H1 (cell line): ENCODE data around the gene SBK2. TPM values are rescaled to one million over a fixed set of nuclear protein-coding genes. Genes with fewer than 3 reads are reported as not detected.

Experiments
- CTCF ChIA-PET: fragments of 300-600 bp; sonication (Branson Sonifier 250); formaldehyde crosslinking; loops from one replicate; lab custom pipeline; 2021; ENCODE audit not compliant: partially characterized antibody; lab: Charles Lee
- POLR2A ChIA-PET: fragments of 300-600 bp; sonication (Branson Sonifier 250); formaldehyde crosslinking; loops from one replicate; lab custom pipeline; 2021; ENCODE audit warnings: inconsistent platforms; ENCODE audit not compliant: partially characterized antibody; lab: Charles Lee
- DNase-seq, 2 experiments: peaks; one replicate each; pipeline versions ENCODE4 v3.0.0 to v3.0.0-alpha.2; 2010 to 2022; ENCODE audit warnings: low spot score in 2 of 2, low read depth in 1 of 2, mixed read lengths in 1 of 2
- FAIRE-seq: peaks from 2 replicates; lab custom pipeline; 2011; peaks lifted over from hg19 to GRCh38; lab: Jason Lieb, UNC
- H2AFZ ChIP-seq: 2 replicates; pipeline ENCODE4 v1.8.1; 2012; ENCODE audit warnings: low read length, inconsistent platforms
- H2AK5ac ChIP-seq: 2 replicates; pipeline ENCODE4 v1.6.1; 2013; ENCODE audit warnings: low read depth, low read length
- H2BK120ac ChIP-seq: replicated peaks from 2 replicates; pipeline ENCODE3; 2013; ENCODE audit warnings: low read depth, low read length, inconsistent platforms
- H2BK12ac ChIP-seq: 2 replicates; pipeline ENCODE4 v1.6.1; 2013; ENCODE audit warnings: low read depth, low read length
- H2BK15ac ChIP-seq: 2 replicates; pipeline ENCODE4 v1.6.1; 2013; ENCODE audit warnings: low read length
- H2BK20ac ChIP-seq: 2 replicates; pipeline ENCODE4 v1.6.1; 2013; ENCODE audit warnings: low read length
- H2BK5ac ChIP-seq: 2 replicates; pipeline ENCODE4 v1.6.1; 2013; ENCODE audit warnings: low read depth, low read length
- H3K14ac ChIP-seq: 2 replicates; pipeline ENCODE4 v1.6.1; 2013; ENCODE audit warnings: inconsistent platforms; ENCODE audit not compliant: insufficient read length
- H3K18ac ChIP-seq: 2 replicates; pipeline ENCODE4 v1.6.1; 2013; ENCODE audit warnings: low read length; ENCODE audit errors: extremely low read depth
- H3K23ac ChIP-seq: 2 replicates; pipeline ENCODE4 v1.6.1; 2013; ENCODE audit warnings: inconsistent platforms; ENCODE audit not compliant: insufficient read length
- H3K23me2 ChIP-seq: 2 replicates; pipeline ENCODE4 v1.6.1; 2013; ENCODE audit warnings: low read depth, low read length
- H3K27ac ChIP-seq: 2 replicates; pipeline ENCODE4 v1.6.1; 2011; ENCODE audit warnings: low read depth, low read length, inconsistent platforms
- H3K27me3 ChIP-seq, 4 experiments: replicated peaks in 1 of 4; 1 replicate in 1 of 4; 2 replicates in 3 of 4; pipeline versions ENCODE4 v1.6.1 to v1.8.1; 2011 to 2013; ENCODE audit warnings: low read length in 3 of 4, mild to moderate bottlenecking in 3 of 4, inconsistent platforms in 2 of 4, mixed read lengths in 2 of 4, moderate library complexity in 1 of 4; ENCODE audit not compliant: control insufficient read depth in 3 of 4, insufficient read depth in 3 of 4; ENCODE audit errors: extremely low read depth in 1 of 4
- H3K36me3 ChIP-seq, 4 experiments: 2 replicates each; pipeline versions ENCODE4 v1.6.1 to v1.8.1; 2011 to 2013; ENCODE audit warnings: mild to moderate bottlenecking in 4 of 4, low read length in 3 of 4, moderate library complexity in 2 of 4, control low read depth in 1 of 4, inconsistent platforms in 1 of 4; ENCODE audit not compliant: insufficient read depth in 4 of 4, control insufficient read depth in 2 of 4
- H3K4ac ChIP-seq: replicated peaks from 2 replicates; pipeline ENCODE3; 2013; ENCODE audit warnings: low read length, low read depth, mixed read lengths, inconsistent platforms; ENCODE audit not compliant: insufficient read length
- H3K4me1 ChIP-seq, 4 experiments: replicated peaks in 1 of 4; 1 replicate in 1 of 4; 2 replicates in 3 of 4; pipeline versions ENCODE4 v1.6.1 to v1.8.1; 2011 to 2013; ENCODE audit warnings: low read length in 3 of 4, inconsistent platforms in 2 of 4, mixed read lengths in 1 of 4; ENCODE audit not compliant: insufficient read depth in 4 of 4, control insufficient read depth in 3 of 4
- H3K4me2 ChIP-seq, 2 experiments: 2 replicates each; pipeline versions ENCODE4 v1.6.1 to v1.8.1; 2011 to 2013; ENCODE audit warnings: low read depth in 2 of 2, low read length in 2 of 2, control low read depth in 1 of 2, inconsistent platforms in 1 of 2, mild to moderate bottlenecking in 1 of 2; ENCODE audit not compliant: insufficient read depth in 1 of 2
- H3K4me3 ChIP-seq, 4 experiments: fragments of 200-600, 300-600 bp in 1 of 4; sonication (generic), shearing (Covaris generic), sonication (Bioruptor Twin) in 1 of 4; 2 replicates each; pipeline versions ENCODE4 v1.5.1 to v1.8.1; 2011 to 2016; ENCODE audit warnings: low read length in 4 of 4, low read depth in 3 of 4, control low read depth in 2 of 4, inconsistent platforms in 2 of 4, mild to moderate bottlenecking in 2 of 4, mixed read lengths in 1 of 4, moderate library complexity in 1 of 4; ENCODE audit not compliant: insufficient read depth in 2 of 4; ENCODE audit errors: extremely low read depth in 1 of 4
- H3K56ac ChIP-seq: replicated peaks from 2 replicates; pipeline ENCODE3; 2013; ENCODE audit warnings: low read depth, mild to moderate bottlenecking, mixed read lengths, low read length, inconsistent platforms; ENCODE audit not compliant: insufficient read length
- H3K79me1 ChIP-seq: 2 replicates; pipeline ENCODE4 v1.6.1; 2013; ENCODE audit warnings: low read depth, low read length, control low read depth
- H3K79me2 ChIP-seq, 2 experiments: 2 replicates each; pipeline versions ENCODE4 v1.6.1 to v1.8.1; 2012 to 2013; ENCODE audit warnings: low read length in 2 of 2, mild to moderate bottlenecking in 2 of 2, inconsistent platforms in 1 of 2; ENCODE audit not compliant: insufficient read depth in 2 of 2, control insufficient read depth in 1 of 2
- H3K9ac ChIP-seq, 4 experiments: replicated peaks in 1 of 4; 1 replicate in 1 of 4; 2 replicates in 3 of 4; pipeline versions ENCODE4 v1.6.1 to v1.8.1; 2011 to 2013; ENCODE audit warnings: low read depth in 3 of 4, low read length in 3 of 4, control low read depth in 2 of 4, mild to moderate bottlenecking in 2 of 4, moderate library complexity in 2 of 4, inconsistent platforms in 1 of 4; ENCODE audit errors: extremely low read depth in 1 of 4
- H3K9me3 ChIP-seq, 2 experiments: 2 replicates each; pipeline versions ENCODE4 v1.6.1 to v1.8.1; 2012 to 2013; ENCODE audit warnings: mild to moderate bottlenecking in 2 of 2, moderate library complexity in 2 of 2, control low read depth in 1 of 2, inconsistent platforms in 1 of 2, low read depth in 1 of 2, low read length in 1 of 2, mixed read lengths in 1 of 2; ENCODE audit not compliant: insufficient read depth in 2 of 2
- H4K20me1 ChIP-seq, 2 experiments: replicated peaks in 1 of 2; 2 replicates each; pipeline versions ENCODE3 to v1.8.1; 2011 to 2013; ENCODE audit warnings: inconsistent platforms in 2 of 2, low read length in 2 of 2, mild to moderate bottlenecking in 1 of 2; ENCODE audit not compliant: insufficient read depth in 2 of 2, control insufficient read depth in 1 of 2
- H4K5ac ChIP-seq: 2 replicates; pipeline ENCODE4 v1.6.1; 2013; ENCODE audit warnings: low read length, low read depth, mixed read lengths, inconsistent platforms; ENCODE audit not compliant: insufficient read length
- H4K8ac ChIP-seq: 2 replicates; pipeline ENCODE4 v1.8.0; 2013; ENCODE audit warnings: mild to moderate bottlenecking, moderate library complexity, low read length, inconsistent platforms; ENCODE audit not compliant: insufficient read depth; ENCODE audit errors: extremely low read depth
- H4K91ac ChIP-seq: replicated peaks from 2 replicates; pipeline ENCODE3; 2013; ENCODE audit warnings: low read length, mixed read lengths, inconsistent platforms; ENCODE audit not compliant: insufficient read length
- EZH2 ChIP-seq: fragments of 200-600 bp; sonication (generic); IDR thresholded peaks from 2 replicates; pipeline ENCODE4 v1.7.1; 2012; ENCODE audit warnings: low read depth, mild to moderate bottlenecking, moderate library complexity, low read length, inconsistent platforms; ENCODE audit not compliant: severe bottlenecking
- TBP ChIP-seq: IDR thresholded peaks from 2 replicates; pipeline ENCODE4 v1.6.1; 2011; ENCODE audit warnings: low read depth, low read length, improper control_type of control experiment
- WGBS, 2 experiments: shearing (Covaris generic) in 1 of 2; methylation state at CpG; one replicate each; pipeline versions ENCODE4 v1.1.6 to v1.1.7; 2013 to 2015; ENCODE audit warnings: low lambda C conversion rate in 2 of 2, mixed read lengths in 2 of 2, inconsistent platforms in 1 of 2, low coverage in 1 of 2, missing lambda C conversion rate in 1 of 2; ENCODE audit not compliant: insufficient replicate concordance in 2 of 2, insufficient coverage in 1 of 2, insufficient read length in 1 of 2; ENCODE audit errors: extremely low coverage in 1 of 2, missing lambda C conversion rate in 1 of 2; 5-methylcytosine and 5-hydroxymethylcytosine counted together
- polyA plus RNA-seq, 7 experiments: library from polyadenylated mRNA; depleted of rRNA in 3 of 7; stranded (reverse) in 5 of 7; unstranded in 2 of 7; fragments of >200 nt in 5 of 7; fragments of 200-250 nt in 2 of 7; gene quantifications; 1 replicate in 5 of 7; 2 replicates in 1 of 7; 4 replicates in 1 of 7; pipeline versions ENCODE4 v1.2.1 to v1.2.3, GENCODE V29; 2011 to 2013; ENCODE audit warnings: missing spikeins in 2 of 7, mixed read lengths in 2 of 7
- total RNA-seq: library from RNA; stranded (reverse); fragmentation: NEBNext Ultra II Directional; extraction: Animal tissue kit (Norgen Biotek cat#: 25700); gene quantifications from 2 replicates; pipeline ENCODE4 v1.2.1, GENCODE V29; 2021

SBK2 gene
- total and polyA plus RNA-seq, 2 of the 8 experiments (the other 6 are each of a cell fraction or from before 2014, with no cell fraction given), result 3.2 to 4.1 TPM

DNA sequence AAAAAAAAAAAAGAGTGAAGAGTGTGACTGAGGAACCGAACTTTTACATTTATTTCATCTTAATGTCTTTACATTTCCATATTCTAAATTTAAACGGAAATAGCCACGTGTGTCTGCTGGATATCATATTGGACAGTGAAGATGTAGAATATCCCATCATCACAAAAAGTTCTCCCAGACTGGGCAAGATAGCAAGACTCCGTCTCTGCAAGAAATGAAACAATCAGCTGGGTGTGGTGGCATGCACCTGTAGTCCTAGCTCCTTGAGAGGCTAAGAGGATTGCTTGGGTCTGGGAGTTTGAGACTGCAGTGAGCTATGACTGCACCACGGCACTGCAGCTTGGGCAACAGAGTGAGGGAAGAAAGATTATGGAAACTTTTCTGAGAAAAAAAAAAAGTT lies 39.8 kb upstream of the SBK2 start:
- no peak overlapping the region for H2AK5ac ChIP-seq
- no peak overlapping the region for H3K9ac ChIP-seq
- no peak overlapping the region for H3K56ac ChIP-seq
- H3K23me2 ChIP-seq, result peaks cover 6% of the 10 kb centered on the region; the same call in 1 of the 2 replicates
- peaks cover 7 to 23% (median 9%) of the 10 kb centered on the region in 4 experiments; a peak in 7 of 8 replicates for H3K36me3 ChIP-seq
- H3K18ac ChIP-seq, result no peak overlapping the region
- no peak overlapping the region for H3K4me3 ChIP-seq
- CTCF ChIA-PET, result interaction anchor here (0.7 kb wide), 1 partner anchor 30 kb away, joined by 3 read pairs; no protein-coding TSS in a partner anchor
- WGBS, 2 experiments, result 89% methylated on average over 5 of the region's 5 CpGs; no CpG with 5 or more reads in 1 of the 2 experiments
- no peak overlapping the region for H3K14ac ChIP-seq
- no peaks in the 10 kb centered on the region for H3K9me3 ChIP-seq
- H4K8ac ChIP-seq, result no peak overlapping the region
- no peak overlapping the region for H3K4me2 ChIP-seq
- TF ChIP-seq TBP, result no peak
- TF ChIP-seq EZH2, result no peak
- H2BK5ac ChIP-seq, result no peak overlapping the region
- no peak overlapping the region for H3K23ac ChIP-seq
- H2AFZ ChIP-seq, result no peak overlapping the region
- POLR2A ChIA-PET, result interaction anchor here (0.9 kb wide), 1 partner anchor 17 kb away, joined by 4 read pairs; no protein-coding TSS in a partner anchor
- no peak for DNase-seq
- H3K27ac ChIP-seq, result no peak overlapping the region
- no peak overlapping the region for H2BK20ac ChIP-seq
- H3K79me2 ChIP-seq, result peaks cover 5 to 6% of the 10 kb centered on the region in 2 experiments; a peak in 3 of 4 replicates
- H2BK12ac ChIP-seq, result no peak overlapping the region
- no peak overlapping the region for H2BK15ac ChIP-seq
- H4K5ac ChIP-seq, result no peak overlapping the region
- no peaks in the 10 kb centered on the region for H3K4me1 ChIP-seq
- H3K4ac ChIP-seq, result no peak overlapping the region
- H4K91ac ChIP-seq, result no peak overlapping the region
- H3K79me1 ChIP-seq, result peaks cover 8% of the 10 kb centered on the region; the same call in 1 of the 2 replicates
- H2BK120ac ChIP-seq, result no peak overlapping the region
- H3K27me3 ChIP-seq, result no peaks in the 10 kb centered on the region
- peaks cover 0 to 4% of the 10 kb centered on the region in 2 experiments for H4K20me1 ChIP-seq
- no peak for FAIRE-seq
